OCI-LY7 (cell line): Measurements from ENCODE around the gene PYDC1. TPM values are rescaled to one million over a fixed set of nuclear protein-coding genes. Genes with fewer than 3 reads are reported as not detected.

Experiments used
- BruUV-seq: library from RNA; stranded (reverse); fragments of 400-500 nt; replicated peaks from 2 replicates; lab custom pipeline; 2021; lab: Mats Ljungman, UMichigan
- CTCF ChIA-PET: fragments of 300-600 bp; sonication (Branson Sonifier 250); formaldehyde crosslinking; loops from one replicate; lab custom pipeline; 2022; ENCODE audit warnings: antibody characterized with exemption; ENCODE audit not compliant: unreplicated experiment; lab: Charles Lee
- POLR2A ChIA-PET: fragments of 300-600 bp; sonication (Branson Sonifier 250); formaldehyde crosslinking; loops from one replicate; lab custom pipeline; 2022; ENCODE audit warnings: antibody characterized with exemption; lab: Charles Lee
- DNase-seq: peaks from one replicate; pipeline ENCODE4 v3.0.0-alpha.2; 2015; ENCODE audit warnings: low spot score
- H2AFZ ChIP-seq: fragments of 200-600 bp; sonication (generic), shearing (Covaris generic); 2 replicates; pipeline ENCODE4 v1.6.1; 2014; ENCODE audit warnings: mild to moderate bottlenecking, antibody characterized with exemption, low read length, moderate library complexity
- H3K27ac ChIP-seq: fragments of 200-600 bp; sonication (generic); 2 replicates; pipeline ENCODE4 v1.5.1; 2014; ENCODE audit warnings: mixed run types, low read depth, mild to moderate bottlenecking, moderate library complexity, low read length, inconsistent platforms; ENCODE audit not compliant: poor library complexity, severe bottlenecking
- H3K36me3 ChIP-seq: fragments of 200-600 bp; sonication (generic); 2 replicates; pipeline ENCODE4 v1.6.1; 2014; ENCODE audit warnings: mild to moderate bottlenecking, antibody characterized with exemption, low read length, moderate library complexity, mixed read lengths; ENCODE audit not compliant: insufficient read depth
- H3K4me1 ChIP-seq: fragments of 200-600 bp; sonication (generic); 2 replicates; pipeline ENCODE4 v1.5.1; 2014; ENCODE audit warnings: mild to moderate bottlenecking, low read length; ENCODE audit not compliant: insufficient read depth, poor library complexity, severe bottlenecking
- H3K4me2 ChIP-seq: fragments of 200-600 bp; sonication (generic); 2 replicates; pipeline ENCODE4 v1.6.1; 2014; ENCODE audit warnings: mild to moderate bottlenecking, low read length
- H3K4me3 ChIP-seq: fragments of 200-600 bp; sonication (generic); 2 replicates; pipeline ENCODE4 v1.5.1; 2014; ENCODE audit warnings: mild to moderate bottlenecking, low read depth, low read length; ENCODE audit not compliant: poor library complexity, severe bottlenecking
- H3K79me2 ChIP-seq: fragments of 200-600 bp; sonication (generic); 2 replicates; pipeline ENCODE4 v1.6.1; 2016; ENCODE audit warnings: low read depth, mild to moderate bottlenecking, low read length, moderate library complexity, mixed read lengths; ENCODE audit not compliant: insufficient read depth
- H3K9me2 ChIP-seq: fragments of 200-600 bp; sonication (generic); 2 replicates; pipeline ENCODE4 v1.6.1; 2016; ENCODE audit warnings: mild to moderate bottlenecking, low read length, mixed read lengths; ENCODE audit not compliant: insufficient read depth
- H3K9me3 ChIP-seq: fragments of 200-600 bp; sonication (generic); 2 replicates; pipeline ENCODE4 v1.6.1; 2014; ENCODE audit warnings: mild to moderate bottlenecking, mixed run types, low read length, mixed read lengths
- H4K20me1 ChIP-seq: fragments of 200-600 bp; sonication (generic); 2 replicates; pipeline ENCODE4 v1.6.1; 2014; ENCODE audit warnings: mild to moderate bottlenecking, antibody characterized with exemption, low read length, moderate library complexity, mixed read lengths; ENCODE audit not compliant: insufficient read depth
- CTCF ChIP-seq: fragments of 200-600 bp; sonication (generic); conservative IDR thresholded peaks from 2 replicates; pipeline ENCODE4 v1.5.1; 2014; ENCODE audit warnings: mild to moderate bottlenecking, antibody characterized with exemption, low read length, moderate library complexity, mixed read lengths
- EZH2phosphoT487 ChIP-seq: fragments of 200-600 bp; sonication (generic); IDR thresholded peaks from 2 replicates; pipeline ENCODE4 v1.6.1; 2018; ENCODE audit warnings: low read depth, borderline replicate concordance, mild to moderate bottlenecking, mixed run types, antibody characterized with exemption, low read length, moderate library complexity, mixed read lengths
- intact Hi-C: fragments of 100-400 bp; cut with micrococcal nuclease; formaldehyde crosslinking; loops from one replicate; pipeline ENCODE4 v1.10.0; 2022; ENCODE audit not compliant: unreplicated experiment
- total RNA-seq, 2 experiments: library from RNA; depleted of rRNA in 1 of 2; stranded (reverse); fragments of >200 nt in 1 of 2; shearing (Covaris generic) in 1 of 2; gene quantifications; 2 replicates each; pipeline ENCODE4 v1.2.3, GENCODE V29; 2014 to 2022

Gene PYDC1
- total RNA-seq, 2 experiments from 2014 or later, result not detected

GRCh38 chr16:31186930-31187807 lies 29.8 kb downstream of the PYDC1 start:
- no peak for DNase-seq
- Histone ChIP-seq H2AFZ (no peak overlapping the region), H3K79me2 (peaks cover 79% of the 10 kb centered on the region), H3K36me3 (peaks cover 100% of the 10 kb centered on the region), H3K9me3 (no peaks in the 10 kb centered on the region), H3K27ac (no peak overlapping the region), H3K9me2 (no peaks in the 10 kb centered on the region), H3K4me2 (no peak overlapping the region), H3K4me3 (no peak overlapping the region), H3K4me1 (peaks cover 12% of the 10 kb centered on the region), H4K20me1 (peaks cover 72% of the 10 kb centered on the region)
- POLR2A ChIA-PET, result interaction anchor here (1.1 kb wide), 1 partner anchor 14 kb away, joined by 4 read pairs; no protein-coding TSS in a partner anchor
- intact Hi-C loops, result no loop called here
- CTCF ChIA-PET, result no interaction called here
- BruUV-seq, result no TSS peak
- TF ChIP-seq EZH2phosphoT487, result no peak
- no peak for TF ChIP-seq CTCF

- intact Hi-C loops, result no loop called here
- Histone ChIP-seq H3K79me2 (peaks cover 89% of the 10 kb centered on the region), H4K20me1 (peaks cover 82% of the 10 kb centered on the region), H3K9me2 (no peaks in the 10 kb centered on the region), H3K4me3 (no peak overlapping the region), H3K9me3 (no peaks in the 10 kb centered on the region), H2AFZ (no peak overlapping the region), H3K27ac (no peak overlapping the region), H3K4me2 (no peak overlapping the region), H3K36me3 (peaks cover 100% of the 10 kb centered on the region), H3K4me1 (peaks cover 21% of the 10 kb centered on the region)
- no peak for DNase-seq
- no peak for TF ChIP-seq CTCF
- TF ChIP-seq EZH2phosphoT487, result no peak
- CTCF ChIA-PET, result no interaction called here
- POLR2A ChIA-PET, result no interaction called here
- no TSS peak for BruUV-seq
Measured at GRCh38 chr16:31186176-31186575, 30.8 kb downstream of the PYDC1 start.

GRCh38 chr16:31185339-31185738 lies 31.6 kb downstream of the PYDC1 start:
- ChIA-PET POLR2A (interaction anchor here (0.6 kb wide), 1 partner anchor 512 kb away, joined by 3 read pairs; no protein-coding TSS in a partner anchor), CTCF (interaction anchor here (1.1 kb wide), 1 partner anchor 17 kb away, joined by 3 read pairs; the partner anchor contains the start of gene PYCARD)
- H4K20me1 ChIP-seq, result peaks cover 87% of the 10 kb centered on the region

More at GRCh38 chr16:31185339-31185738, 31.6 kb downstream of the PYDC1 start:
- H3K4me2 ChIP-seq, result no peak overlapping the region
- TF ChIP-seq EZH2phosphoT487, result no peak
- no peak for TF ChIP-seq CTCF
- no peak for DNase-seq
- peaks cover 21% of the 10 kb centered on the region for H3K4me1 ChIP-seq
- H2AFZ ChIP-seq, result no peak overlapping the region
- H3K36me3 ChIP-seq, result peaks cover 100% of the 10 kb centered on the region
- no peaks in the 10 kb centered on the region for H3K9me2 ChIP-seq
- peaks cover 97% of the 10 kb centered on the region for H3K79me2 ChIP-seq
- H3K27ac ChIP-seq, result no peak overlapping the region
- no TSS peak for BruUV-seq
- intact Hi-C loops, result no loop called here
- no peaks in the 10 kb centered on the region for H3K9me3 ChIP-seq
- H3K4me3 ChIP-seq, result no peak overlapping the region
